Spinal cord (tissue), 10 donors: ENCODE data around the gene NADK2. TPM values are rescaled to one million over a fixed set of nuclear protein-coding genes. Genes with fewer than 3 reads are reported as not detected.

Source experiments
- DNase-seq, 6 donors: peaks; one replicate each; pipeline versions ENCODE4 v3.0.0 to v3.0.0-alpha.2; 2013 to 2015; ENCODE audit warnings: low spot score in 6 of 6, low read depth in 4 of 6
- H3K27ac ChIP-seq: one replicate; pipeline ENCODE4 v1.5.1; 2013; ENCODE audit warnings: low read depth, low read length, control low read depth
- H3K27me3 ChIP-seq: one replicate; pipeline ENCODE4 v1.6.1; 2013; ENCODE audit warnings: low read length; ENCODE audit not compliant: control insufficient read depth, insufficient read depth
- H3K36me3 ChIP-seq: one replicate; pipeline ENCODE4 v1.6.1; 2013; ENCODE audit warnings: low read length; ENCODE audit not compliant: control insufficient read depth, insufficient read depth
- H3K4me1 ChIP-seq: one replicate; pipeline ENCODE4 v1.6.1; 2013; ENCODE audit warnings: low read length; ENCODE audit not compliant: control insufficient read depth, insufficient read depth
- H3K4me3 ChIP-seq: one replicate; pipeline ENCODE4 v1.5.1; 2013; ENCODE audit warnings: low read depth, low read length, control low read depth
- H3K9me3 ChIP-seq: one replicate; pipeline ENCODE4 v1.6.1; 2013; ENCODE audit warnings: low read length; ENCODE audit not compliant: control insufficient read depth, insufficient read depth
- WGBS: methylation state at CpG from one replicate; pipeline ENCODE4 v1.1.5; 2013; ENCODE audit warnings: missing lambda C conversion rate; ENCODE audit not compliant: insufficient coverage; 5-methylcytosine and 5-hydroxymethylcytosine counted together
- polyA plus RNA-seq, 2 donors: library from polyadenylated mRNA; unstranded; fragments of 120-200 nt; gene quantifications; one replicate each; pipeline ENCODE4 v1.2.1, GENCODE V29; 2013; ENCODE audit not compliant: insufficient read length in 2 of 2
- small RNA-seq: library from RNA; depleted of rRNA; stranded (forward); fragments of <200 nt; gene quantifications from one replicate; pipeline ENCODE3, GENCODE V24; 2014; ENCODE audit warnings: low replicate concordance
- total RNA-seq, 2 donors: library from RNA; depleted of rRNA in 1 of 2; stranded (reverse); fragments of 120-200 nt in 1 of 2; fragments of >200 nt in 1 of 2; gene quantifications; one replicate each; pipeline versions ENCODE4 v1.2.3 to v1.2.4, GENCODE V29; 2013 to 2014
- donor health status: healthy.

NADK2 gene
- total and polyA plus RNA-seq, 4 donors: 58.5 to 90.4 (median 78.8) TPM

GRCh38 chr5:36146390-36146789 lies 95.3 kb downstream of the NADK2 start:
- Histone ChIP-seq H3K9me3 (no peaks in the 10 kb centered on the region), H3K27ac (no peak overlapping the region), H3K27me3 (no peaks in the 10 kb centered on the region), H3K4me3 (no peak overlapping the region), H3K4me1 (no peaks in the 10 kb centered on the region), H3K36me3 (no peaks in the 10 kb centered on the region)
- whole genome bisulfite sequencing: 100% methylated on average over 2 of the region's 3 CpGs
- no peak for DNase-seq

GRCh38 chr5:36145311-36145710 lies 96.4 kb downstream of the NADK2 start:
- no peaks in the 10 kb centered on the region for H3K27me3 ChIP-seq
- no peak overlapping the region for H3K4me3 ChIP-seq
- H3K4me1 ChIP-seq: no peaks in the 10 kb centered on the region
- no peaks in the 10 kb centered on the region for H3K36me3 ChIP-seq
- H3K9me3 ChIP-seq: no peaks in the 10 kb centered on the region
- no peak for DNase-seq
- WGBS: 100% methylated on average over 3 of the region's 4 CpGs
- H3K27ac ChIP-seq: no peak overlapping the region

Small RNA genes within 50 kb of the gene (small RNA-seq; reads per million reads assigned to genes)
- 0.37 reads per million, percentile 41 among the genes with 10 or more reads in this experiment for gene MIR580
- not detected for gene RNU6-1305P

Other genes with a start within 250 kb of the NADK2 start
- gene UGT3A2, start 175.0 kb downstream of the NADK2 start, total RNA-seq: 1 to 10 TPM; 1.4 to 2.0 TPM
- gene UGT3A2, start 175.0 kb downstream of the NADK2 start, polyA plus RNA-seq: under 1 TPM; 0.55 to 0.66 TPM
- 10 to 100 TPM; 21.1 to 56.5 TPM for gene LMBRD2, start 90.0 kb downstream of the NADK2 start, total RNA-seq
- 10 to 100 TPM; 15.2 to 24.7 TPM for gene LMBRD2, start 90.0 kb downstream of the NADK2 start, polyA plus RNA-seq
- gene SKP2, start 89.8 kb downstream of the NADK2 start, total RNA-seq: 10 to 100 TPM; 23.8 to 36.0 TPM
- 10 to 100 TPM; 19.7 to 25.0 TPM for gene SKP2, start 89.8 kb downstream of the NADK2 start, polyA plus RNA-seq
- 100 to 1,000 TPM in 1 of 2 donors, 10 to 100 TPM in 1; 45.7 to 213 TPM for gene RANBP3L, start 60.0 kb upstream of the NADK2 start, total RNA-seq
- gene RANBP3L, start 60.0 kb upstream of the NADK2 start, polyA plus RNA-seq: 10 to 100 TPM; 10.9 to 12.2 TPM